RWPE2 (cell line): ENCODE results near the gene SLC17A2.

ENCODE experiments used
- ATAC-seq: fragments of 200-7000 bp; cut with Tn5 transposase; 3 replicates; pipeline ENCODE4 v1.9.1; 2021; ENCODE audit warnings: low read depth
- DNase-seq: peaks from one replicate; pipeline ENCODE4 v3.0.0-alpha.2; 2020; ENCODE audit warnings: low spot score
- H3K27ac ChIP-seq: fragments of 450-650 bp; 2 replicates; pipeline ENCODE4 v1.5.1; 2017; ENCODE audit warnings: mild to moderate bottlenecking; ENCODE audit not compliant: poor library complexity, severe bottlenecking
- H3K27me3 ChIP-seq: fragments of 250-450 bp; sonication (Bioruptor Pico); 2 replicates; pipeline ENCODE4 v1.5.1; 2021; ENCODE audit warnings: mild to moderate bottlenecking, moderate library complexity; ENCODE audit not compliant: insufficient read depth, poor library complexity, severe bottlenecking
- H3K36me3 ChIP-seq: fragments of 250-450 bp; sonication (Bioruptor Pico); 2 replicates; pipeline ENCODE4 v1.5.1; 2020; ENCODE audit warnings: low read depth, mild to moderate bottlenecking, moderate library complexity
- H3K4me1 ChIP-seq: fragments of 250-450 bp; sonication (Bioruptor Pico); 2 replicates; pipeline ENCODE4 v1.5.1; 2021; ENCODE audit warnings: mild to moderate bottlenecking, moderate library complexity; ENCODE audit not compliant: insufficient read depth, poor library complexity, severe bottlenecking
- H3K4me3 ChIP-seq: fragments of 250-450 bp; sonication (Bioruptor Pico); 2 replicates; pipeline ENCODE4 v1.5.1; 2021; ENCODE audit warnings: mild to moderate bottlenecking, moderate library complexity; ENCODE audit not compliant: severe bottlenecking
- H3K9me3 ChIP-seq: fragments of 250-450 bp; sonication (Bioruptor Pico); 2 replicates; pipeline ENCODE4 v1.5.1; 2021; ENCODE audit warnings: mild to moderate bottlenecking, moderate library complexity; ENCODE audit not compliant: severe bottlenecking
- TF ChIP-seq, protein P1 (sequence below): fragments of 450-650 bp; IDR thresholded peaks from one replicate; pipeline ENCODE4 v1.5.1; 2017; ENCODE audit warnings: mild to moderate bottlenecking, moderate library complexity; ENCODE audit not compliant: poor library complexity, severe bottlenecking

Gene SLC17A2

DNA sequence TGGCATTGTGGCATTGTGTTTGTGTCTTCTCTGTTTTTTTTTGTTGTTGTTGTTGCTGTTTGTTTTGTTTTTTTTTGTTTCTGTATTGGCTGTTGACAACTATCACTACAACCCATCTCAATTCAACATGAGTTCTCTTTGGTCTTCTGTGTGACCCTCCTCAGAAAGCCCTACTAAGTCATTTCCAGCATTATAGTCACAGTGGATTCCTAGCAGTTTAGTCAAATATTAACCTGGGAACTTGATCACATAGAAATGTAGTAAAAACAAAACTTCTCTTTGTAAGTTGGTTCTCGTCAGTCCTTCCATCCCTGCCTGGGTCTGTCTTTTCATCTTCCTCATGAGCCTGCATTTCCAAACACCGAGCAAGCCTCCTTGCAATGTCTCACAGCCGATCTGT lies 16.8 kb downstream of the SLC17A2 start:
- no peaks in the 10 kb centered on the region for H3K9me3 ChIP-seq
- no peak for ATAC-seq
- no peak for DNase-seq

DNA sequence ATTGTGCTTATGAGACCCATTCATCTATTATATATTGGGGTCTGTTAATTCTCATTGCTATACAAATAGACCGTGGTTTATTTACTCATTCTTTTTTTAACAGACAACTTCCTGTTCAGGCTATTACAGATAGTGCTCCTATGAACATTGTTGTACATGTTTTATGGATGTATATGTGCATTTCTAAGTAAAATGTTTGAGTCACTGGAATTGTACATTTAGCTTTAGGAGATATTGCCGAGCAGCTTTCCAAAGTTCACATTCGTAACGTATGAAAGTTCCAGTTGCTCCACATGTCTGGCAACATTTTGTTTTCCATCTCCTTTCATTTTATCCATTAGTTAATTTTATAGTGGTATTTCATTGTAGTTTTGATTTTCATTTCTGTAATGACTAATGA lies 19.1 kb downstream of the SLC17A2 start:
- ATAC-seq (no peak), DNase-seq (no peak)
- H3K27ac ChIP-seq: no peak overlapping the region
- H3K27me3 ChIP-seq: no peaks in the 10 kb centered on the region
- H3K9me3 ChIP-seq: no peaks in the 10 kb centered on the region
- no peaks in the 10 kb centered on the region for H3K4me1 ChIP-seq
- TF ChIP-seq, protein P1, sequence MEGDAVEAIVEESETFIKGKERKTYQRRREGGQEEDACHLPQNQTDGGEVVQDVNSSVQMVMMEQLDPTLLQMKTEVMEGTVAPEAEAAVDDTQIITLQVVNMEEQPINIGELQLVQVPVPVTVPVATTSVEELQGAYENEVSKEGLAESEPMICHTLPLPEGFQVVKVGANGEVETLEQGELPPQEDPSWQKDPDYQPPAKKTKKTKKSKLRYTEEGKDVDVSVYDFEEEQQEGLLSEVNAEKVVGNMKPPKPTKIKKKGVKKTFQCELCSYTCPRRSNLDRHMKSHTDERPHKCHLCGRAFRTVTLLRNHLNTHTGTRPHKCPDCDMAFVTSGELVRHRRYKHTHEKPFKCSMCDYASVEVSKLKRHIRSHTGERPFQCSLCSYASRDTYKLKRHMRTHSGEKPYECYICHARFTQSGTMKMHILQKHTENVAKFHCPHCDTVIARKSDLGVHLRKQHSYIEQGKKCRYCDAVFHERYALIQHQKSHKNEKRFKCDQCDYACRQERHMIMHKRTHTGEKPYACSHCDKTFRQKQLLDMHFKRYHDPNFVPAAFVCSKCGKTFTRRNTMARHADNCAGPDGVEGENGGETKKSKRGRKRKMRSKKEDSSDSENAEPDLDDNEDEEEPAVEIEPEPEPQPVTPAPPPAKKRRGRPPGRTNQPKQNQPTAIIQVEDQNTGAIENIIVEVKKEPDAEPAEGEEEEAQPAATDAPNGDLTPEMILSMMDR: no peak
- no peaks in the 10 kb centered on the region for H3K36me3 ChIP-seq
- H3K4me3 ChIP-seq: no peak overlapping the region

More for the DNA sequence above, 16.8 kb downstream of the SLC17A2 start:
- TF ChIP-seq, protein P1: no peak
- Histone ChIP-seq H3K36me3 (no peaks in the 10 kb centered on the region), H3K27me3 (no peaks in the 10 kb centered on the region), H3K4me1 (no peaks in the 10 kb centered on the region), H3K27ac (no peak overlapping the region), H3K4me3 (no peak overlapping the region)

DNA sequence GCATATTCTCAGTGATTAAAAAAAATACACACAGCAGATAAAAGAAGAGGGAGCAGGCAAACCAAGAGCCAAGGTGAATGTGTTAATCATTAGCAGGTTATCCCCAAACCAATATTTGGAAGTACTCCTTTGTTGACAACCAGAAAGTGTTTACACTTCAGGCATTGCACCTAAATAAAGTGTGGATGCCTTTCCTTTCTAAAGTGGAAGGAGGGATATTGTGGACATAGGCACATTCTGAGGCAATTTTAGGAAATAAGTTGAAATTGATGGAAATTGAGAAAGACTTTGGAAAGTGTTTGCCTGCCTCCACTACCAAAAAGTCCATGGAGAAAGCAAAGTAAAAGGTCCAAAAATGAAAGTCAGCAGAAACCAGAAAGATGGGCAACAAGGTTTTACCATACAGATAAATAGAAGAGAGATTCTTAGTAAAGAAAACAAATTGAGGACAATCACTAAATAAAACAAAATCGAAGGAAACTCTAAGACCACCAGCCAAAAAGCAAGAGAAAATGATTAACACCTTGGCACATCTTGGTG lies 22.9 kb downstream of the SLC17A2 start:
- Histone ChIP-seq H3K27me3 (peaks cover 6% of the 10 kb centered on the region), H3K9me3 (no peaks in the 10 kb centered on the region), H3K4me3 (no peak overlapping the region), H3K36me3 (no peaks in the 10 kb centered on the region), H3K27ac (no peak overlapping the region), H3K4me1 (no peaks in the 10 kb centered on the region)
- TF ChIP-seq, protein P1: no peak
- ATAC-seq (no peak), DNase-seq (no peak)

DNA sequence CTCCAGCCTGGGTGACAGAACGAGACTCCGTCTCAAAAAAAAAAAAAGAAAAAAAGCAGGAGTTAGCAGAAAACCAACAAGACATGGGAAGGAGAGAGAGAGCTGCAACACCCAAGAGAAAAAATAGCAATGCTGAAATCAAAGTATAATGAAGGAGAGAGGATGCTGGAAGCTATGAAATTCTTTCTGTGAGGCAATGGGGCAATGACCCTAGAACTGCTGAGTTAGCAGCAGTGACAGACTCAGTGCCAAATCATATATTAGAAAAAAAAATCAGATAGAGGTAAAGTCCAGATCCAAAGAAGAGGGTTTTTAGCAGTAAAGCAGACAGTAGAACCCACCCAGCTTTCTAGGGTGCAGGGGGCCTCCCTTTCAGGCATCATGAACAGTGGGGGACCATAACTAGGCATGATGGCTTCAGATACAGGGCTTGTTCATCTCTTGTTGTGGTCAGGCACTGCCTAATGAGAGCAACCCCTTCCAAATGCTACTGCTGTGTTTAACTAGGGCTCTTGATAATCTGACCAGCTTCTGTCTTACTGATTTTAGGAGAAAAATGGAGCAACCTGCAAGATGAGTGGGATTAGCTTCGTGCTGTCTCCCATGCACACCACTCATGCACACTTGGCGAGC lies 26.9 kb downstream of the SLC17A2 start:
- ATAC-seq: no peak
- no peak for DNase-seq
- Histone ChIP-seq H3K36me3 (no peaks in the 10 kb centered on the region), H3K9me3 (no peaks in the 10 kb centered on the region), H3K4me3 (no peak overlapping the region), H3K4me1 (no peaks in the 10 kb centered on the region), H3K27ac (no peak overlapping the region), H3K27me3 (peaks cover 6% of the 10 kb centered on the region)
- TF ChIP-seq, protein P1: no peak

DNA sequence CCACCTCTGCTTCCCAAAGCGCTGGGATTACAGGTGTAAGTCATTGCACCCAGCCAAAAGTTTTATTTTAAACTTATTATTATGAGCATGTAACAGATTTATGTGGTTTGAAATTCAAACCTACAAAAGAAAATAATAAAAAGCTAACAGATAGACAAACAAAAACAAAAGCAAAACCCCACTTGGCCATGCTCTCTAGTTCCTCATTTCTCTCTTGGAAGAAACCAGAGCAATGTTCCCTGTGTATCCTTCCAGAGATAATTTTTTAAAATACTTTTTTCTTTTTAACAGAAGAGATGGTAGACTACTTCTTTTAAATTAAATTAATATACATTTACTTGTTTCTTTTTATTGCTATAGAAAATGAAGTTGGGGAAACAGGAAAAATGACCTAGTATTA lies 28.4 kb downstream of the SLC17A2 start:
- H3K4me3 ChIP-seq: no peak overlapping the region
- no peak for ATAC-seq
- no peaks in the 10 kb centered on the region for H3K4me1 ChIP-seq
- no peaks in the 10 kb centered on the region for H3K9me3 ChIP-seq
- no peak overlapping the region for H3K27ac ChIP-seq
- H3K27me3 ChIP-seq: peaks cover 6% of the 10 kb centered on the region
- no peak for DNase-seq
- TF ChIP-seq, protein P1: no peak
- no peaks in the 10 kb centered on the region for H3K36me3 ChIP-seq
